ACHN (cell line): ENCODE results near the gene PDGFB.

Experiments
- DNase-seq: peaks from one replicate; pipeline ENCODE4 v3.0.0-alpha.2; 2015
- in situ Hi-C: cut with HindIII; loops from 2 replicates; pipeline ENCODE4 v1.10.0; 2017; ENCODE audit warnings: low sequenced_read_pairs, low pct_ligation_motif_present, low pct_unique_long_range_greater_than_20kb

PDGFB gene

GRCh38 chr22:39245130-39246039 lies 603 bp upstream of the PDGFB start:
- in situ Hi-C loops = no loop called here

DNA sequence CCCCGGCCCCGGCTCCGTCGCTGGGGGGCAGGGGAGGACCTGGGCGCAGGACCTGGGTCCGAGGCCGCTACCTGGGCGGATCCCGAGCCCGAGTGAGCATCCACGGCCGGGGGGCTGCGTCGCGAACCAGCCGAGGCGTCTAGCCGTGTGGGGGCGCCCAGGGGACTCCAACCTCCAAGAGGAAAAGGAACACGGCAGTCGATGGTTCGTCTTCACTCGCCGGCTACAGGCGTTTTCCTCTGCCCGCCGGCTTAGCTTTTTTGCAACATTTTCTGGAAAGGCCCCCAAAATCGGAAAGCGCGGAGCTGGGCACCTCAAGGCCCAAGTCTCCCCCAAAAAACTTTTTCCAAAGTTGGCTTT lies 666 bp downstream of the PDGFB start:
- in situ Hi-C loops = no loop called here
- DNase-seq = peak; percentile 28

More at GRCh38 chr22:39245130-39246039, 603 bp upstream of the PDGFB start:
- DNase-seq = no peak

DNA sequence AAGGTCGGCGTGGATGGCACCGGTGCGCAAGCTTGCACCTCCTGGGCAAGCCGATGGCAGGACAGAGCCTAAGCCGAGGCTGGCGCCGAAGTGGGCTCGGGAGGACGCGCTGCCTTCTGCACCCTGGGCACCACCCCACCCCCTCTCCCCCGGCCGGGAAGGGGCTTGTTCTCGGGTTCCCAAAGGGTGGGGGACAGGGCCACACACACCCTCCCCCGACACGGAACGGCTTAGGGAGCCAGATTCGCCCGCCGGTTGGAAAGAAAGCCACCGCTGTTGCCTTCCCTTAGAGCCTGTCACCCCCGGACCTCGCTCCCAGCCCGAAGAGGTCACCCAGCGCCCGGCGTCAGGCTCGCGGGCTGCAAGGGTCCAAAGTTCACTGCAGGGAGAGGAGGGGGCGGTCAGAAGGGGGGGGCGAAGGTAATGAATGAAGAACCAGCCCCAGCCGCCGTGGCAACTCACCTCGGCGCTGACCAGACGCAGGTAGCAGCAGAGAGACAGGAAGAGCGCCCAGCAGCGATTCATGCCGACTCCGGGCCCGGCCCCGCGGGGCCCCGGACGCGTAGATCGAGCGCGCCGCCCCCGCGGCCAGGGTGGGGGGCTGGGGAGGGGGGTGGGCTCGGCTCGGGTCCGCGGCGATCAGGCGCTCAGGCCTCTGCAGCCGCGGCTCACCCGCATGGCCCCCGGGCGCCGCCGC lies 1.2 kb downstream of the PDGFB start:
- in situ Hi-C loops = no loop called here
- no peak for DNase-seq

- DNase-seq = no peak
- in situ Hi-C loops = no loop called here
Observed at GRCh38 chr22:39242595-39243438, 2.0 kb downstream of the PDGFB start.

GRCh38 chr22:39241794-39242594 lies 2.8 kb downstream of the PDGFB start:
- DNase-seq = no peak
- in situ Hi-C loops = no loop called here

DNA sequence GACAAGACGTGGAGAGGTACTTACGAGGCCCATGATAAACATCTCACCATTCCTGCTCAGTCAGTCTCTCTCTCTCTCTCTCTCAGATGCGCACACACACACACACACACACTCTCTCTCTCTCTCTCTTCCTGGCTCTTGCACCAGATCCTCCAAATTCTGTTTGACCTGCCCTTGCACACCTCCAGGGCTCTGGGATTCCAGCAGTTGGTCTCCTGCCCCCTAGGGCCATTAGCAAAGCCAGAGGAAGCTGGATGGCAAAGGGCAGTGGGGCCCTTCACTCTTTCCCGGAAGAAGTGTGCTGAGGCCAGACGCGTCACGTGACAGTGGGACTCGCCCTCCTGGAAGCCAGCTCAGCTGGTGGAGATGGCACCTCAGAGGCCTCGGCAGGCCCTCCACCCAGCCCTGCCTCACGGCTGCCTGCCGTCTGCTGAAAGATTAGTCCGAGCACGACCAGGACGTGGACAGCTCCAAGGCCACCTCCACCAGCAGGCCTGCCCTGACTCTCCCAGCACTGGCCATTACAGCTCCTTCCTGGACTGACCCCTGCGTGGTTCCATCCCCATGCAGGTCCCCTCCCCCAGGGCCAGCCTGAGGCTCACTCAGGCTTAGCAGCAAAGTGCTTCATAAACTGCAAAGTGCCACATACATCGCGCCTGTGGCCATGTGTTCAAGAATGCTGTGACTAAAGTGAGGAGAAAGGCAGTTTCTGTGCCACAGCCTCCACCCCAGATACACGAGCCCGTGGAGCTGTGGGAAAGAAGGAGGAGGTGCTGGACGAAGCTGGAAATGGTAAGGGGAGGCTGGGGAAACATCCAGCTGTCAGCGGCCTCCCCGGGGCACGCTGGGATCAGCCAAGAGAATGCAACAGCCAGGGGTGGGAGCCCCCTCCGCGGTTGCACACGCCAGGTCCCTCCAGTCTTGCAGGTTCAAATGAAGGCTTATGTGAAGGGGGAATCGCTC lies 3.7 kb downstream of the PDGFB start:
- in situ Hi-C loops = no loop called here
- DNase-seq = no peak

GRCh38 chr22:39239561-39240423 lies 5.0 kb downstream of the PDGFB start:
- DNase-seq = no peak
- in situ Hi-C loops = no loop called here

- no peak for DNase-seq
- in situ Hi-C loops = no loop called here
Observed at GRCh38 chr22:39238966-39239505, 5.7 kb downstream of the PDGFB start.

DNA sequence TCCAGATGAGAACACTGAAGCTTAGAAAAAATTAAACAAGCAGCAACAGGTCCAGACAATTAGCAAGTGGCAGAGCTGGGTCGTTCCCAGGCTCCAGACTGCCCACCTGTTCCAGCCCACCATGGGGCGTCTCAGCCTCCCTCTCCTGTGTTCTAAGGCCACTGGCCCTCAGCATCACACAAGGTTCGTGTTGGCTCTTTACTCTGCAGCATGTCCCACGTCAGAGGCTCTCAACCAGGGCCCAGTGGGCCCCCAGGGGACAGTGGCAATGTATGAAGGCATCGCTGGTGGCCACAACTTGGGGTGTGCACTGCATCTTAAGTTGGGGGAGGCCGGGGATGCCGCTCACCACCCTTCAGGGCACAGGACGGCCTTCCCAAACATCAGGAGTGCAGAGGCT lies 6.2 kb downstream of the PDGFB start:
- DNase-seq = no peak
- in situ Hi-C loops = no loop called here

- in situ Hi-C loops = no loop called here
- no peak for DNase-seq
Observed at GRCh38 chr22:39238101-39238466, 6.7 kb downstream of the PDGFB start.

GRCh38 chr22:39237318-39238100 lies 7.3 kb downstream of the PDGFB start:
- in situ Hi-C loops = no loop called here
- no peak for DNase-seq

- in situ Hi-C loops = no loop called here
- no peak for DNase-seq
Observed at GRCh38 chr22:39236321-39237317, 8.2 kb downstream of the PDGFB start.

DNA sequence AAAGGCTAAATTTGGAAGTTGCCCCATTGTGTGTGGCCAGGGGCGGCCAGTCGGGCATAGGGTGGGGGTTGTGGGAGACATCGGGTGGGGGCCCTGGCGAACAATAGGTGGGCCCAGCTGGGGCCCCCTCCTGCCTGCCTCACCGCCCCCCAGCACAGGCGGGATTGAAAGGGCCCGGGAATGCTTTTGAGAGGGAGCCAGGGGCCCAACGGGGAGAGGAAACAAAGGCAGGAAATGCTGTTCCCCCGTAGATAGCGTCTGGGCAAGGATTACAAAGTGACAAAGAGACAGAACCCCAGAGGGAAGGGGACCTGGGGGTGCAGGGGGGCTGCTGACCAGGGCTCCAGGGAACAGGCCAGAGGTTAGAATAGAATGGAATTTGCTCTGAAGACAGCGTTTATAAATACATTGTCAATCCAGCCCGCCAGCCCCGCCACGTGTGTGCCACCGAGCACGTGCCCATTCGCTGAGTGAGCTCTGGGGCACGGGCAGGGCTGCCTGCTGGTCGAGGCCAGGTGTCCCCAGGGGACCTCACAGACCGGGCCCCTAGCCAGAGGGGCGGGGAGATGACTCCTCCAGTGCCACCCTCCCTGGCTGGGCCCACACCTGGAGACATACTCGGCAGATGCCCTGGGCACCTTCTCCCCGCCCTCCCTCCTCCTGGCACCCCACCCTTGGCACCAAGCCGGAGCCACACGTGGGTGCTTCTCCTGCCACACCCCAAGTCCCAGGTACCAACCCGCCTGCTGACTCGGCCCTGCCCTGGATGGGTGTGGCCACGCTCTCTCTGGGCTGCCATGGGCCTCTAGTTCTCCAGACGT lies 9.7 kb downstream of the PDGFB start:
- in situ Hi-C loops = no loop called here
- no peak for DNase-seq

- no peak for DNase-seq
- in situ Hi-C loops = no loop called here
Observed at GRCh38 chr22:39234472-39234787, 10.4 kb downstream of the PDGFB start.
